Keratinocyte (primary cell): Measurements from ENCODE around the gene GLRX3. TPM values are rescaled to one million over a fixed set of nuclear protein-coding genes. Genes with fewer than 3 reads are reported as not detected.

Experiments used
- DNase-seq: peaks from one replicate; pipeline ENCODE4 v3.0.0-alpha.2; 2011; ENCODE audit warnings: low read depth, missing footprints, low spot score
- FAIRE-seq: peaks from 2 replicates; lab custom pipeline; 2011; peaks lifted over from hg19 to GRCh38; lab: Jason Lieb, UNC
- H2AFZ ChIP-seq: 2 replicates; pipeline ENCODE4 v1.6.0; 2012; ENCODE audit warnings: low read length, control low read depth, inconsistent platforms; ENCODE audit not compliant: control insufficient read depth
- H3K27ac ChIP-seq: 2 replicates; pipeline ENCODE4 v1.5.1; 2011; ENCODE audit warnings: low read length; ENCODE audit not compliant: control insufficient read depth, insufficient read depth
- H3K27me3 ChIP-seq: 3 replicates; pipeline ENCODE4 v1.6.0; 2011; ENCODE audit warnings: low read length; ENCODE audit not compliant: control insufficient read depth, insufficient read depth; ENCODE audit errors: extremely low read depth
- H3K36me3 ChIP-seq, 2 experiments: 2 replicates in 1 of 2; 3 replicates in 1 of 2; pipeline ENCODE4 v1.5.1; 2011; ENCODE audit warnings: low read length in 2 of 2, mild to moderate bottlenecking in 1 of 2; ENCODE audit not compliant: control insufficient read depth in 2 of 2, insufficient read depth in 2 of 2; ENCODE audit errors: extremely low read depth in 1 of 2
- H3K4me1 ChIP-seq: 3 replicates; pipeline ENCODE4 v1.5.1; 2011; ENCODE audit warnings: low read length; ENCODE audit not compliant: control insufficient read depth, insufficient read depth; ENCODE audit errors: extremely low read depth
- H3K4me2 ChIP-seq: 3 replicates; pipeline ENCODE4 v1.6.0; 2011; ENCODE audit warnings: low read depth, low read length; ENCODE audit not compliant: control insufficient read depth, insufficient read depth; ENCODE audit errors: extremely low read depth
- H3K4me3 ChIP-seq, 3 experiments: fragments of 200-600 bp in 1 of 3; sonication (generic) in 1 of 3; 2 replicates in 2 of 3; 3 replicates in 1 of 3; pipeline ENCODE4 v1.5.1; 2011 to 2016; ENCODE audit warnings: low read length in 3 of 3, mild to moderate bottlenecking in 3 of 3, control low read depth in 2 of 3, inconsistent platforms in 1 of 3, low read depth in 1 of 3, mixed read lengths in 1 of 3, mixed run types in 1 of 3, moderate library complexity in 1 of 3; ENCODE audit not compliant: control insufficient read depth in 2 of 3, insufficient read depth in 2 of 3; ENCODE audit errors: extremely low read depth in 1 of 3
- H3K79me2 ChIP-seq: 2 replicates; pipeline ENCODE4 v1.6.0; 2012; ENCODE audit warnings: low read length; ENCODE audit not compliant: control insufficient read depth, insufficient read depth
- H3K9ac ChIP-seq: 3 replicates; pipeline ENCODE4 v1.6.0; 2011; ENCODE audit warnings: low read length; ENCODE audit not compliant: control insufficient read depth, insufficient read depth; ENCODE audit errors: extremely low read depth
- H3K9me1 ChIP-seq: 3 replicates; pipeline ENCODE4 v1.6.0; 2011; ENCODE audit warnings: low read length; ENCODE audit not compliant: control insufficient read depth, insufficient read depth; ENCODE audit errors: extremely low read depth
- H3K9me3 ChIP-seq: 2 replicates; pipeline ENCODE4 v1.5.1; 2012; ENCODE audit warnings: low read depth, low read length; ENCODE audit not compliant: control insufficient read depth
- H4K20me1 ChIP-seq: 3 replicates; pipeline ENCODE4 v1.6.0; 2011; ENCODE audit warnings: low read length; ENCODE audit not compliant: control insufficient read depth, insufficient read depth; ENCODE audit errors: extremely low read depth
- CTCF ChIP-seq, 3 experiments: IDR thresholded peaks in 1 of 3; conservative IDR thresholded peaks in 1 of 3; optimal IDR thresholded peaks in 1 of 3; 2 replicates in 2 of 3; 3 replicates in 1 of 3; pipeline versions ENCODE3 to v1.5.1; 2011; ENCODE audit warnings: low read length in 3 of 3, mild to moderate bottlenecking in 3 of 3, moderate library complexity in 2 of 3, control low read depth in 1 of 3, inconsistent platforms in 1 of 3; ENCODE audit not compliant: insufficient read depth in 2 of 3; ENCODE audit errors: extremely low read depth in 1 of 3
- EZH2 ChIP-seq: IDR thresholded peaks from one replicate; pipeline ENCODE4 v1.6.1; 2012; ENCODE audit warnings: inconsistent platforms, mild to moderate bottlenecking, low read length, moderate library complexity
- dilution Hi-C: fragments of 300-500 bp; cut with MboI; formaldehyde crosslinking; loops from one replicate; pipeline ENCODE4 v1.7.0; 2020; ENCODE audit warnings: low sequenced_read_pairs; ENCODE audit not compliant: extremely low pct_ligation_motif_present
- polyA plus RNA-seq, 5 experiments: library from polyadenylated mRNA; depleted of rRNA in 3 of 5; stranded (reverse) in 3 of 5; stranded (forward) in 1 of 5; unstranded in 1 of 5; fragments of >200 nt; gene quantifications; 1 replicate in 1 of 5; 2 replicates in 3 of 5; 3 replicates in 1 of 5; pipeline versions ENCODE4 v1.2.1 to v1.2.3, GENCODE V29; 2011 to 2012; ENCODE audit warnings: missing spikeins in 2 of 5, low read depth in 1 of 5, low replicate concordance in 1 of 5

The GLRX3 gene
- polyA plus RNA-seq, 1 donor (not counting 4 experiments of a cell fraction or from before 2014, with no cell fraction given): 215 TPM

DNA sequence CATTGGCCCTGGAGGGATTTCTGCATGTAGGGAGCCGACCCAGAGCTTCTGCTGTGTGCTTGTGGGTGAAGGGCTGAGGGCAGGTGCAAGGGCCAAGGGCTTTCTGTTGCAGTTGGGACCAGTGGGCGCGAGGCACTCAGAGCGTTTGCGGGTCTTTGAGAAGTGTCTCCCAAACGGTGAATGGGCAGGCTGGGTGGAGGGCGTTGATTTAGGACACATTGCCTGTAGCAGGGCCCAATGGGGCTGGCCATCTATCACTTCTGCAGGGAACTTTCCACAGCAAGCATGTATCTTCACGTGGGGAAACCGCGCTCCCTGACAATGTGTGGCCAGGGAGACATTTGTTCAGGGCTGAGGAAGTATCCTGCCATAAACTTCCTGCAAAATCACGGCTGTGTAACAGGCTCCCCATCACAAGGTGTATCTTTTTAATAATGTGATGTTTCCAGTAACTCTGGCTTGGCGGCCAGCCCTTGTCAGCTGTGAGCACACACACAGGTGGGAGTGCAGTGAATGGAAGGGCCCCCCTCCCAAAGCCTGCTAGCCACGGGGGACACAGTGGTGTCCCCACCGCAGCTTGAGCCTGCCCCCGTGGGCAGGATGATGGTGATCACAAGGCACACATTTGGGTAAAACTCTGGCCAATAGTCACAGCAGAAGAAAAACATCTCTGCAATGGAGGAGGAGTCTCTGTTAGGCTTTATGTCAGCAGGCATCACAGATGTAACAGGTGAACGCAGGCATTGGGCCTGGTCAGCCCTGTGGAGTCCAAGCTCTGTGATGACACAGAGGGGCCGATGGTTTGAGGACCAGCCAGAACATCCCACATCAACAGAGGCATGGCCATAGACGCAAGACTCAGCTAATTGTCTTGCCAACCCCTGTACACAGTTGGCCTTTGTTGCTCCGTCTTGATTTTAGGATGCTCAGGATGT is 84.3 kb downstream of the GLRX3 start:
- dilution Hi-C loops: no loop called here
- H3K9me1 ChIP-seq: no peaks in the 10 kb centered on the region
- DNase-seq (no peak), FAIRE-seq (no peak)
- H3K27ac ChIP-seq: no peak overlapping the region
- no peaks in the 10 kb centered on the region for H3K79me2 ChIP-seq
- peaks cover 6% of the 10 kb centered on the region for H3K9me3 ChIP-seq
- no peaks in the 10 kb centered on the region for H4K20me1 ChIP-seq
- peaks cover 0 to 5% of the 10 kb centered on the region in 2 experiments for H3K36me3 ChIP-seq
- TF ChIP-seq EZH2: no peak
- no peak for TF ChIP-seq CTCF (optimal IDR thresholded peaks at IDR 0.05 in 1 of 3, IDR thresholded peaks at IDR 0.05 in 1 of 3, conservative IDR thresholded peaks at IDR 0.05 in 1 of 3; ENCODE audit: extremely low read depth in 1 of 3, insufficient read depth in 2 of 3, low read length in 3 of 3)
- H3K4me1 ChIP-seq: no peaks in the 10 kb centered on the region
- H3K4me3 ChIP-seq: no peak overlapping the region
- H3K27me3 ChIP-seq: no peaks in the 10 kb centered on the region
- H3K4me2 ChIP-seq: no peak overlapping the region
- H2AFZ ChIP-seq: no peak overlapping the region
- no peak overlapping the region for H3K9ac ChIP-seq

GRCh38 chr10:130221456-130222375 is 85.5 kb downstream of the GLRX3 start:
- no peaks in the 10 kb centered on the region for H3K79me2 ChIP-seq
- H3K27ac ChIP-seq: no peak overlapping the region
- no peak overlapping the region for H3K9ac ChIP-seq
- no peak overlapping the region for H3K4me3 ChIP-seq
- H3K27me3 ChIP-seq: no peaks in the 10 kb centered on the region
- DNase-seq: no peak
- dilution Hi-C loops: no loop called here
- TF ChIP-seq CTCF (optimal IDR thresholded peaks at IDR 0.05 in 1 of 3, IDR thresholded peaks at IDR 0.05 in 1 of 3, conservative IDR thresholded peaks at IDR 0.05 in 1 of 3; ENCODE audit: extremely low read depth in 1 of 3, insufficient read depth in 2 of 3, low read length in 3 of 3): no peak
- H3K4me2 ChIP-seq: no peak overlapping the region
- peaks cover 13% of the 10 kb centered on the region for H3K9me3 ChIP-seq
- H4K20me1 ChIP-seq: no peaks in the 10 kb centered on the region
- H3K36me3 ChIP-seq: peaks cover 0 to 7% of the 10 kb centered on the region in 2 experiments
- no peak for FAIRE-seq
- no peaks in the 10 kb centered on the region for H3K4me1 ChIP-seq
- H3K9me1 ChIP-seq: no peaks in the 10 kb centered on the region
- H2AFZ ChIP-seq: no peak overlapping the region
